ENCODE results near the gene PRR23E.

DNA sequence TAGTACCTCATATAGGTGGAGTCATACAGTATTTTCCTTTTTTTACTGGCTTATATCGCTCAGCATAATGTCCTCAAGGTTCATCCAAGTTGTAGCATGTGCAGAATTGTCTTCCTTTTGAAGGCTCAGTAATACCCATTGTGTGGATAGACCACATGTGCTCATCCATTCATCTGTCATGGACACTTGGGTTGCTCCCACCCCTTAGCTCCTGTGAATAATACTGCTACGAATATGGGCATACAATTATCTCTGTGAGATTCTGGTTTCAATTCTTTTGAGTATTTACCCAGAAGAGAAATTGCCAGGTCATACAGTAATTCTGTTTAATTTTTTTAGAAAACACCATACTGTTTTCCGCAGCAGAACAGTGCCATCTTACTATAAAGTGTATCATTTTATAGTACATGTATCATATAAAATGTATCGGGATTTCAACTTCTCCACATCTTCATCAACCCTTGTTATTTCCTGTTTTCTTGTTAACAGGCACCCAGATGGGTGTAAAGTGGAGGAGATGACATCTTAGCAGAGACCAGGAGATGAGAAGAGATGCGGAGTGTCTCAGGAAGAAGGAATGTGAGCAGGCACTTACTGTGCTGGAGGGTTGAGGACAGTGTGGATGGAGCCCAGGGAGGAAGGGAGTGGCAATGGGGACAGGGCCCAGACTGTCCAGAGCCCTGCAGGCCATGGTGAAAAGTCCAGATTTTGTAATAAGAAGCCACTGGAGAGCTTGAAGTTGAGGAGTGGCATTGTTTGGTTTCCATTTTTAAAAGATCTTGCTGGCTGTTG is 27.0 kb upstream of the PRR23E start:
- TF ChIP-seq, protein P1, sequence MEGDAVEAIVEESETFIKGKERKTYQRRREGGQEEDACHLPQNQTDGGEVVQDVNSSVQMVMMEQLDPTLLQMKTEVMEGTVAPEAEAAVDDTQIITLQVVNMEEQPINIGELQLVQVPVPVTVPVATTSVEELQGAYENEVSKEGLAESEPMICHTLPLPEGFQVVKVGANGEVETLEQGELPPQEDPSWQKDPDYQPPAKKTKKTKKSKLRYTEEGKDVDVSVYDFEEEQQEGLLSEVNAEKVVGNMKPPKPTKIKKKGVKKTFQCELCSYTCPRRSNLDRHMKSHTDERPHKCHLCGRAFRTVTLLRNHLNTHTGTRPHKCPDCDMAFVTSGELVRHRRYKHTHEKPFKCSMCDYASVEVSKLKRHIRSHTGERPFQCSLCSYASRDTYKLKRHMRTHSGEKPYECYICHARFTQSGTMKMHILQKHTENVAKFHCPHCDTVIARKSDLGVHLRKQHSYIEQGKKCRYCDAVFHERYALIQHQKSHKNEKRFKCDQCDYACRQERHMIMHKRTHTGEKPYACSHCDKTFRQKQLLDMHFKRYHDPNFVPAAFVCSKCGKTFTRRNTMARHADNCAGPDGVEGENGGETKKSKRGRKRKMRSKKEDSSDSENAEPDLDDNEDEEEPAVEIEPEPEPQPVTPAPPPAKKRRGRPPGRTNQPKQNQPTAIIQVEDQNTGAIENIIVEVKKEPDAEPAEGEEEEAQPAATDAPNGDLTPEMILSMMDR (IDR thresholded peaks at IDR 0.05): no peak
- TF ChIP-seq POLR2A (IDR thresholded peaks at IDR 0.05): no peak

All from esophagus squamous epithelium (tissue), 4 donors.